Gastroesophageal sphincter (tissue), 4 donors: ENCODE data around the gene NOL4L. TPM values are rescaled to one million over a fixed set of nuclear protein-coding genes. Genes with fewer than 3 reads are reported as not detected.

Source experiments
- ATAC-seq: fragments of 150-250 bp; one replicate; pipeline ENCODE4 v1.9.1; 2016; ENCODE audit warnings: mild to moderate bottlenecking, moderate library complexity
- H3K27ac ChIP-seq, 4 donors: fragments of 200-600 bp; sonication (generic) in 3 of 4; 1 replicate in 3 of 4; 2 replicates in 1 of 4; pipeline ENCODE4 v1.5.1; 2016 to 2019
- H3K27me3 ChIP-seq: fragments of 200-600 bp; sonication (generic); one replicate; pipeline ENCODE4 v1.5.1; 2019
- H3K36me3 ChIP-seq, 2 donors: fragments of 200-600 bp; sonication (generic); one replicate each; pipeline ENCODE4 v1.5.1; 2019; ENCODE audit warnings: control low read depth in 1 of 2
- H3K4me1 ChIP-seq, 3 donors: fragments of 200-600 bp; sonication (generic); 1 replicate in 2 of 3; 2 replicates in 1 of 3; pipeline ENCODE4 v1.5.1; 2016 to 2019; ENCODE audit warnings: control low read depth in 2 of 3
- H3K4me3 ChIP-seq, 2 donors: fragments of 200-600 bp; sonication (generic); one replicate each; pipeline ENCODE4 v1.5.1; 2019; ENCODE audit warnings: mild to moderate bottlenecking in 1 of 2, moderate library complexity in 1 of 2
- H3K9me3 ChIP-seq, 3 donors: fragments of 200-600 bp; sonication (generic); one replicate each; pipeline ENCODE4 v1.5.1; 2017 to 2019; ENCODE audit warnings: control low read depth in 2 of 3
- CTCF ChIP-seq, 4 experiments: fragments of 200-600 bp in 2 of 4; fragments of 450-650 bp in 2 of 4; sonication (generic) in 1 of 4; IDR thresholded peaks; one replicate each; pipeline ENCODE4 v1.5.1; 2017 to 2019; ENCODE audit warnings: antibody characterized with exemption in 4 of 4, mild to moderate bottlenecking in 2 of 4, moderate library complexity in 2 of 4
- EP300 ChIP-seq: sonication (generic); formaldehyde crosslinking; IDR thresholded peaks from one replicate; pipeline ENCODE4 v1.6.1; 2017; ENCODE audit warnings: antibody characterized with exemption, mild to moderate bottlenecking
- POLR2A ChIP-seq, 2 donors: fragments of 450-650 bp; IDR thresholded peaks; one replicate each; pipeline ENCODE4 v1.6.1; 2017; ENCODE audit warnings: antibody characterized with exemption in 2 of 2, mild to moderate bottlenecking in 2 of 2, moderate library complexity in 1 of 2
- POLR2AphosphoS5 ChIP-seq: sonication (generic); formaldehyde crosslinking; IDR thresholded peaks from one replicate; pipeline ENCODE4 v1.6.1; 2017; ENCODE audit warnings: antibody characterized with exemption
- WGBS, 2 donors: methylation state at CpG; one replicate each; pipeline ENCODE4 v1.1.5; 2018; ENCODE audit warnings: low coverage in 1 of 2; 5-methylcytosine and 5-hydroxymethylcytosine counted together
- total RNA-seq, 4 donors: library from RNA; depleted of rRNA; stranded (reverse); fragments of >200 nt; gene quantifications; one replicate each; pipeline ENCODE4 v1.1.0, GENCODE V29; 2016

The NOL4L gene
- total RNA-seq, 4 donors from 2014 or later: 9.0 to 14.7 (median 10.8) TPM

GRCh38 chr20:32507998-32508774 is 76.9 kb downstream of the NOL4L start:
- H3K4me1 ChIP-seq: no peaks in the 10 kb centered on the region
- TF ChIP-seq CTCF (IDR thresholded peaks at IDR 0.05): no peak
- TF ChIP-seq EP300: no peak
- no peak for TF ChIP-seq POLR2AphosphoS5
- TF ChIP-seq POLR2A (IDR thresholded peaks at IDR 0.05): no peak
- no peaks in the 10 kb centered on the region for H3K9me3 ChIP-seq
- 78 to 96% methylated on average over 2 to 6 of the region's 11 CpGs for WGBS, 2 donors
- no peaks in the 10 kb centered on the region for H3K36me3 ChIP-seq
- ATAC-seq: no peak
- no peak overlapping the region for H3K4me3 ChIP-seq
- no peaks in the 10 kb centered on the region for H3K27me3 ChIP-seq
- no peak overlapping the region for H3K27ac ChIP-seq

GRCh38 chr20:32506721-32507120 is 78.4 kb downstream of the NOL4L start:
- TF ChIP-seq CTCF (IDR thresholded peaks at IDR 0.05) (no peak), POLR2AphosphoS5 (no peak), POLR2A (IDR thresholded peaks at IDR 0.05) (no peak), EP300 (no peak)
- Histone ChIP-seq H3K27ac (no peak overlapping the region), H3K4me3 (no peak overlapping the region), H3K4me1 (no peaks in the 10 kb centered on the region), H3K27me3 (no peaks in the 10 kb centered on the region), H3K36me3 (no peaks in the 10 kb centered on the region), H3K9me3 (no peaks in the 10 kb centered on the region)
- 80 to 100% methylated on average over 1 to 2 of the region's 3 CpGs for WGBS, 2 donors
- no peak for ATAC-seq

GRCh38 chr20:32505723-32506473 is 79.2 kb downstream of the NOL4L start:
- Histone ChIP-seq H3K36me3 (no peaks in the 10 kb centered on the region), H3K27me3 (no peaks in the 10 kb centered on the region), H3K4me3 (no peak overlapping the region), H3K9me3 (no peaks in the 10 kb centered on the region), H3K4me1 (no peaks in the 10 kb centered on the region), H3K27ac (no peak overlapping the region)
- WGBS, 2 donors: 71 to 89% methylated on average over 4 of the region's 8 CpGs
- no peak for TF ChIP-seq POLR2A (IDR thresholded peaks at IDR 0.05)
- no peak for TF ChIP-seq EP300
- no peak for TF ChIP-seq CTCF (IDR thresholded peaks at IDR 0.05)
- TF ChIP-seq POLR2AphosphoS5: no peak
- ATAC-seq: no peak

GRCh38 chr20:32501709-32502108 is 83.4 kb downstream of the NOL4L start:
- Histone ChIP-seq H3K36me3 (no peaks in the 10 kb centered on the region), H3K9me3 (no peaks in the 10 kb centered on the region), H3K4me1 (no peaks in the 10 kb centered on the region), H3K27ac (no peak overlapping the region), H3K4me3 (no peak overlapping the region), H3K27me3 (no peaks in the 10 kb centered on the region)
- ATAC-seq: no peak
- TF ChIP-seq CTCF (IDR thresholded peaks at IDR 0.05): no peak
- TF ChIP-seq POLR2AphosphoS5: no peak
- TF ChIP-seq POLR2A (IDR thresholded peaks at IDR 0.05): no peak
- TF ChIP-seq EP300: no peak
- WGBS, 2 donors: 72 to 77% methylated on average over 3 of the region's 3 CpGs
